ENCODE results near the gene EXOC8. TPM values are rescaled to one million over a fixed set of nuclear protein-coding genes. Genes with fewer than 3 reads are reported as not detected.

Gene EXOC8
- total and polyA plus RNA-seq, 2 of the 13 experiments (the other 11 are each of a cell fraction or from before 2014, with no cell fraction given): 2.1 to 7.9 TPM

DNA sequence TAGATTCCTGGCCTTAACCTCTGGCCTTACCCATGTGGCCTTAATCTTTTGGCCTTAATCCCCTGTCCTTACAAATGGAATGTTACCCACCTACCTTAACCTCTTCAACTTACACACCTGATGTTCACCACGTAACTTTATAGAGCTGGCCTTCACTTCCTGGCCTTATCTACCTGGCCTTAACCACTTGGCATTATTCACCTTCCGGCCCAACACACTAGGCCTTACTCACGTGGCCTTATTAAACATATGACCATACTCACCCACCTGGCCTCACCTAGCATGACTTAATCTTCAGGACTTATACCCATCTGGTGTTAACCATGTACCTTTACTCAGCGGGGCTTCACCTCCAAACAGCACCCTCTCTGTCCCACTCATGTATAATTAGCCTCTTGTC is 41.7 kb downstream of the EXOC8 start (continued):
- TF ChIP-seq PAF1 (CRISPR knock-in tag; IDR thresholded peaks at IDR 0.05) (no peak), SRF (IDR thresholded peaks at IDR 0.05; ENCODE audit: low read depth, low read length) (no peak), RCOR2 (CRISPR knock-in tag; IDR thresholded peaks at IDR 0.05) (no peak)
- TF ChIP-seq, protein P1, sequence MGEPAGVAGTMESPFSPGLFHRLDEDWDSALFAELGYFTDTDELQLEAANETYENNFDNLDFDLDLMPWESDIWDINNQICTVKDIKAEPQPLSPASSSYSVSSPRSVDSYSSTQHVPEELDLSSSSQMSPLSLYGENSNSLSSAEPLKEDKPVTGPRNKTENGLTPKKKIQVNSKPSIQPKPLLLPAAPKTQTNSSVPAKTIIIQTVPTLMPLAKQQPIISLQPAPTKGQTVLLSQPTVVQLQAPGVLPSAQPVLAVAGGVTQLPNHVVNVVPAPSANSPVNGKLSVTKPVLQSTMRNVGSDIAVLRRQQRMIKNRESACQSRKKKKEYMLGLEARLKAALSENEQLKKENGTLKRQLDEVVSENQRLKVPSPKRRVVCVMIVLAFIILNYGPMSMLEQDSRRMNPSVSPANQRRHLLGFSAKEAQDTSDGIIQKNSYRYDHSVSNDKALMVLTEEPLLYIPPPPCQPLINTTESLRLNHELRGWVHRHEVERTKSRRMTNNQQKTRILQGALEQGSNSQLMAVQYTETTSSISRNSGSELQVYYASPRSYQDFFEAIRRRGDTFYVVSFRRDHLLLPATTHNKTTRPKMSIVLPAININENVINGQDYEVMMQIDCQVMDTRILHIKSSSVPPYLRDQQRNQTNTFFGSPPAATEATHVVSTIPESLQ (CRISPR knock-in tag; conservative IDR thresholded peaks at IDR 0.05): no peak

DNA sequence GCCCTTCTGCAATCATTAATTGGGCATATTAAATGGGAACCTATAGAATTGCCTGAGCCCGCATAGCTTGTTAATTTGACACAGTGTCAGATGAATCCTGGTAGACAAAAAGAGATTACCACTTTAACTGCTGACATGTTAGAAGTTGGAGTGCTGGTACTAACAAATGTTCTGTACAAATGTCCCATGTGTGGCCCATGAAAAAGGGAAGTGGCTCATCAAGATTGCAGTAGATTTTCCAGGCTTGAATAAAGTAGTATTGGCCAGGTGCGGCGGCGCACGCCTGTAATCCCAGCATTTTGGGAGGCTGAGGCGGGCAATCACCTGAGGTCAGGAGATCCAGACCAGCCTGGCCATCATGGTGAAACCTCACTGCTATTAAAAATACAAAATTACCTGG is 51.0 kb downstream of the EXOC8 start:
- BruUV-seq (replicated peaks): no TSS peak
- Histone ChIP-seq H3K27me3 (ENCODE audit: control insufficient read depth in 1 of 2, insufficient read depth in 2 of 2, low read length in 2 of 2) (no peaks in the 10 kb centered on the region), H3K4me3 (replicated peaks in 1 of 3; ENCODE audit: insufficient read depth in 1 of 3, low read depth in 2 of 3, low read length in 3 of 3) (no peak overlapping the region), H3K27ac (ENCODE audit: extremely low read length, insufficient read depth, low read length) (no peak overlapping the region), H3K36me3 (replicated peaks in 1 of 2; ENCODE audit: control insufficient read depth in 1 of 2, insufficient read depth in 2 of 2, low read length in 2 of 2) (no peaks in the 10 kb centered on the region), H3K4me2 (ENCODE audit: low read depth, low read length) (no peak overlapping the region), H3K9me3 (ENCODE audit: low read length) (no peaks in the 10 kb centered on the region), H3K79me2 (ENCODE audit: insufficient read depth, low read length) (no peaks in the 10 kb centered on the region), H3K9ac (ENCODE audit: insufficient read depth, low read depth, low read length) (no peak overlapping the region), H2AFZ (ENCODE audit: low read length) (no peak overlapping the region), H4K20me1 (ENCODE audit: insufficient read depth, low read length) (no peaks in the 10 kb centered on the region), H3K4me1 (ENCODE audit: insufficient read depth, low read length) (no peaks in the 10 kb centered on the region)
- FAIRE-seq (no peak), ATAC-seq (no peak), DNase-seq (ENCODE audit: low spot score) (no peak)
- intact Hi-C loops (cut with micrococcal nuclease; ENCODE audit: unreplicated experiment): no loop called here
- in situ Hi-C loops (cut with HindIII; ENCODE audit: extremely low pct_ligation_motif_present, low pct_unique_long_range_greater_than_20kb): no loop called here
- CTCF ChIA-PET (ENCODE audit: low intra/inter-chr PET ratio, low total read pairs): no interaction called here
- 91% methylated on average over 6 of the region's 6 CpGs for WGBS (ENCODE audit: low lambda C conversion rate)
- POLR2A ChIA-PET: no interaction called here
- TF ChIP-seq MATR3 (CRISPR knock-in tag; IDR thresholded peaks at IDR 0.05) (no peak), REXO4 (CRISPR knock-in tag; IDR thresholded peaks at IDR 0.05; ENCODE audit: borderline replicate concordance) (no peak), ZNF510 (CRISPR knock-in tag; IDR thresholded peaks at IDR 0.05; ENCODE audit: low read depth) (no peak), HIVEP1 (CRISPR knock-in tag; IDR thresholded peaks at IDR 0.05) (no peak), GFI1 (CRISPR knock-in tag; IDR thresholded peaks at IDR 0.05; ENCODE audit: borderline replicate concordance) (no peak), PRMT3 (CRISPR knock-in tag; IDR thresholded peaks at IDR 0.05; ENCODE audit: borderline replicate concordance, low read depth) (no peak), KLF12 (CRISPR knock-in tag; IDR thresholded peaks at IDR 0.05; ENCODE audit: borderline replicate concordance) (no peak), ZNF143 (CRISPR knock-in tag; IDR thresholded peaks at IDR 0.05) (no peak), AGO2 (optimal IDR thresholded peaks at IDR 0.05; ENCODE audit: low read depth, low read length) (no peak), ZNF615 (CRISPR knock-in tag; IDR thresholded peaks at IDR 0.05; ENCODE audit: borderline replicate concordance) (no peak), SRF (IDR thresholded peaks at IDR 0.05; ENCODE audit: low read depth, low read length) (no peak), RAD21 (CRISPR knock-in tag; IDR thresholded peaks at IDR 0.05) (no peak), ZC3H4 (CRISPR knock-in tag; IDR thresholded peaks at IDR 0.05; ENCODE audit: borderline replicate concordance) (no peak), SUZ12 (IDR thresholded peaks at IDR 0.05; ENCODE audit: low read depth, low read length) (no peak)
- TF ChIP-seq, protein P2, sequence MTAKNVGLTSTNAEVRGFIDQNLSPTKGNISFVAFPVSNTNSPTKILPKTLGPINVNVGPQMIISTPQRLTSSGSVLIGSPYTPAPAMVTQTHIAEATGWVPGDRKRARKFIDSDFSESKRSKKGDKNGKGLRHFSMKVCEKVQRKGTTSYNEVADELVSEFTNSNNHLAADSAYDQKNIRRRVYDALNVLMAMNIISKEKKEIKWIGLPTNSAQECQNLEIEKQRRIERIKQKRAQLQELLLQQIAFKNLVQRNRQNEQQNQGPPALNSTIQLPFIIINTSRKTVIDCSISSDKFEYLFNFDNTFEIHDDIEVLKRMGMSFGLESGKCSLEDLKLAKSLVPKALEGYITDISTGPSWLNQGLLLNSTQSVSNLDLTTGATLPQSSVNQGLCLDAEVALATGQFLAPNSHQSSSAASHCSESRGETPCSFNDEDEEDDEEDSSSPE (CRISPR knock-in tag; IDR thresholded peaks at IDR 0.05): no peak
- TF ChIP-seq, protein P3, sequence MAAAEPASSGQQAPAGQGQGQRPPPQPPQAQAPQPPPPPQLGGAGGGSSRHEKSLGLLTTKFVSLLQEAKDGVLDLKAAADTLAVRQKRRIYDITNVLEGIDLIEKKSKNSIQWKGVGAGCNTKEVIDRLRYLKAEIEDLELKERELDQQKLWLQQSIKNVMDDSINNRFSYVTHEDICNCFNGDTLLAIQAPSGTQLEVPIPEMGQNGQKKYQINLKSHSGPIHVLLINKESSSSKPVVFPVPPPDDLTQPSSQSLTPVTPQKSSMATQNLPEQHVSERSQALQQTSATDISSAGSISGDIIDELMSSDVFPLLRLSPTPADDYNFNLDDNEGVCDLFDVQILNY (CRISPR knock-in tag; conservative IDR thresholded peaks at IDR 0.05): no peak

All from HepG2 (cell line).